Neural progenitor cell (in vitro differentiated cells): Measurements from ENCODE around the gene QRICH1.

ENCODE experiments used
- CTCF ChIP-seq: fragments of 200-600 bp; sonication (generic); IDR thresholded peaks from 2 replicates; pipeline ENCODE4 v1.5.1; 2017; ENCODE audit warnings: antibody characterized with exemption, mild to moderate bottlenecking
- EZH2 ChIP-seq: fragments of 200-600 bp; sonication (generic); IDR thresholded peaks from 2 replicates; pipeline ENCODE4 v1.6.1; 2017; ENCODE audit warnings: antibody characterized with exemption, mild to moderate bottlenecking, moderate library complexity

- TF ChIP-seq CTCF: no peak
- TF ChIP-seq EZH2: no peak
Observed at GRCh38 chr3:49009396-49009795, 84.5 kb downstream of the QRICH1 start.
